ENCODE results near the gene MEIKIN.

The MEIKIN gene

DNA sequence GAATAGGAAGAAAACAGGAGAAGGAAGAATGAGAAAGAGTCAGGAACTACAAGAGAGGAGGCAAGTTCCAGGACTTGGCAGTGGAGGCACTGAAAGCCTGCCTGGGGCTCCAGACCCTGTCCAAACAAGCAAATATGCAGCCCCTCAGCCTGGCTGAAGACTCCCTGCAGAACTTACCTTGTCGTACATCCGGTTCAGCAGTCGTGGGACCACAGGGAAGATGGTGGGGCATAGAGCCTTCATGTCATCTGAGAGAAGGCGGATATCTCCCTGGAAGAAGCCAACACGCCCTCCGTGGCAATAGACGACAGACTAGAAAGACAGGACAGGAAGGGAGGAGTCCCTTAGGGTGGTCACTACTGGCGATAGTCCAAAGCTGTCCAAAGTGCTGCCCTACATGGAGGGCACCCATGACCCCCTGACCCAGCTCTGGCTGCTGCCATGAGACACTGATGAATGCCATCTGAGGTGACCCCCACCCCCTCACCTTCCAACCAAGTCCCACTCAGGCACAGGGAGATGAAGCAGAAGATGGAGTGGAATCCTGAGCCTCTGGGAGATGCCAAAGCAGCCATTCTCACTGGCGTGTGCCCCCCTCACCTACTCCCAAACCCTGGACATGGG lies 27.7 kb upstream of the MEIKIN start:
- no peak for DNase-seq (ENCODE audit: low read depth in 2 of 2)

DNA sequence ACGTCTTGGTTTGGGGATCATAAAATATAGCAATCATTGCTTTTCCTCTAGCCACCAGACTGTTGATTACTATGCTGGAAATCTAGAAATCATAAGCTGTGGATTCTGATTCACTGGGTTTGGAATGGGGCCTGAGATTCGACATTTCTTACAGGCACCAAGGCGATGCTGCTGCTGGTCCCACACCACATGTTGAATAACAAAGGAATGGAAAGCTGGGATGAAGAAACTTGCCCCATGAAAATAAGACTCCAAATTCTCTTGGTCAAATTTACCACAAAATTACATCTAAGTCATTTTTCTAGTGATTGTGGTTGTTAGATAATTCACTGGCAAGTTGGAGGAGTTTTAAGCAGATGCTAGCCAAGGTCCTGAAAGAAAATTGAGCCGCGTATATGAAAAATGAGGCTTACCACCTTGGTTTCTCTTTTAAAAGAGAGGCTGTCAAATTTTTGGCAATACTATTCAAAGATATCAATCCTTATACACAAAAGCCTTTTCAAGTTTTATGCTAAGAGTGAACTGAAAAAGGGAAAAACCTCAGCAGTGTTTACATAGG lies 23.0 kb upstream of the MEIKIN start:
- DNase-seq (ENCODE audit: low read depth in 2 of 2), result no peak

DNA sequence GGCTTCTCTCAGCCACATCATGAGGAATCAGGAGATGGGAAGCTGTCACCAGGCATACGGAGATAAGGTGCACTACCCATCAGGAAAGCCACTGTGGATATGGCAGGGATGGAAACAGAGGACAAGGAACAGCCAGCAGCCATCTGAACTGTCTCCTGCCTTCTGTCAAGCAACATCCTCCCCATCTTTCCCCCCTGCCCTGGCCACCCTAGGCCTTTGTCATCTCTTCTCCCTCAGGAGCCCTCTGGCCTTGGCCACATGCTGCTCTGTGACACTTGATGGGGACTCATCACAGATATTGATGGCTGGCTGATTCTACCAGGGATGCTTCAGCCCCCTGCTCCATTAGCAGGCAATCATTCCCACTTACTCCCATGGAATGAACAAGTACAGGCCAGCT lies 21.1 kb upstream of the MEIKIN start:
- no peak for DNase-seq (ENCODE audit: low read depth in 2 of 2)

DNA sequence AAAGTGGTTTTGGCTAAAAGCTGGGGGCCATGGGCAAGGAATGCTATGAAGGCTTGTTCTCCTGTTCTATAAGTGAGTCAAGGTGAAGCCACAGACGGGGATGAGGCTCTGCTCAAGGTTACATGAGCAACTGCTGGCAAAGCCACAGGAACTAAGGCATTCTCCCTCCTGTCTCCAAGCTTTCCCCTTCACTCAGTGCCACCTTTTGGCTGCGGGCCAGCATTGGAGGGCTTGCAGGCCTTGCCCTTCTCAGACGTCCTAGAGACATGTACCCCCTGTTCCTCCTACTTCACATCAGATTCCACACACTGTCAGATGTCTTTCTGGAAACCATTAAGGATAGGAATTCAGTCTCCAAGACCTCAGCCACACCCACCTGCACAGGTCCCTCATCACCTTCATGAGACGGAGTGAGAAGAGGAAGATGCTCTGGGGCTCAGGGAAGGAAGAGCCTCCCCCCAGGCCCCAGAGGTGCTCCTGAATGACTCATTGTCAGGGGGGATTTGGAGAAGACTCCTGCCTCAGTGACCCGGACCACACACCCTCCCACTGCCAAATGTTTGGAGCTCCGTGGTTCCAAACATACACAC lies 20.5 kb upstream of the MEIKIN start:
- DNase-seq (ENCODE audit: low read depth in 2 of 2), result no peak

DNA sequence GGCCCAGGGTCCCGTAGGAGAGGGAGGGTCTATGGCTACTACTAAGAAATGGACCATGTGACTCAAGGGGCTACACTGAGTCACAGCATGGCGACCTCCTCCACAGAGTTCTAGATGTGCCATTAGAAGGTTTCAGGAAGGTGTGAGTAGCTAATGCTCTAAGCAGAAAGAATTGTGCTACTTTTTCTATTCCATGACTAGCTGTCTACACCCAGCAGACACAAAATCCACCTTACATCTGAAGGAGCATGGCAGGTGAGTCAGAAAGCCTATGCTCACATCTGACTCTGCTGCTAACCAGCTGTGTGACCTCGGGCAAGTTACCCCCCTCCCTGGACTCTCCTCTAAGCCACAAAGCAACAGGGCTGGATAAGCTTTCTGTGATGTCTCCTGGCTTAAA lies 14.4 kb upstream of the MEIKIN start:
- DNase-seq (ENCODE audit: low read depth in 2 of 2), result peak; percentile 9 to 16

DNA sequence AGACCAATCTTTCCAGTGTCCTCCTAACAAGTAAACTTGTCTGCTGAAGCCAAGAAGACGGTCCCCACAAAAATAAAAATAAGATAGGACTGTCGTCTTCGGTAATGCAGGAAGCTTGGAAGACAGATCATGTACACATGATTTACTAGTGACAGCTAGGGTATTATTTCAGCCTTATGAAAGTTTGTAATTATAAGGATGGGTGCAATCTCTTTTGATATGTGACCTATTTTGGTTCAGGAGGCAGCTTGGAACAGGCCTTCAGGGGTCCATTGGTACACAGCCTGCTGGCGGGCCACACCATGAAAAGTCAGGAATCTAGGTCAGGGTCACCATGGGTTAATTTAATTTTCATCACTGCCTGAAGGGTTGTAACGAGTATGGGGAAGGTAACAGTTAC lies 13.7 kb upstream of the MEIKIN start:
- no peak for DNase-seq (ENCODE audit: low read depth in 2 of 2)

DNA sequence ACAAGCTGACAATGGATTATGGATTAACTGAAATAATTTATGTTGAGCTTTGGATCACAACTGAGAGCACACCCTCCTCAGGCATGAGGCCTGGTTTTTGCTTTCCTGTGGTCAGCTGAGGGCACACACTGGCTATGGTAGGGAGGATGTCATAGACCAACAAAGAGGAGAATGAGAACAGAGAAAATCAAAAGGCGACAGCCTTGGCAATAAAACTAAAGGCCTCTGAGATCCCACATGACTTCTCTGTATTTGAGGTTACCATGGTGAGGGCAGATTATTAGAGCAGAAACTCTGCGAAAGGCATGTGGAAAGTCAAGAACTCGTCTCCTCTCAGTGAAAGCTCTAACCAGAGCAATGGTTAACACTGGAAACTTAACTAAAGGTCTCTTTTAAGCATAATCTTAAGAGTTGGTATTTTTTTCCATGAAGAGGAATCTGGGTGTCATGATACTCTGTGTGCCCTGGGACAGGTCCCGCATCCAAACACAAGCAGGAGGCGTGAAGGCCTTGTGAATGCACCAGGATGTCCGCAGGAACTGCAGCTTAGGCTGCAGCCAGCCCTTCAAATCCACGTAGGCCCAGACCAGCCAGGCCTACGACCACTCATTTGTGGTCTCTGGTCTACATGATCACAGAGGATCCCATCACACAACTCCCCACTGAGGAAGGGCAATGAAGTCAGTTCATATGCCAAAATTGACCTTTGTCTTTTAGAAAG lies 12.4 kb upstream of the MEIKIN start:
- no peak for DNase-seq (ENCODE audit: low read depth in 2 of 2)

DNA sequence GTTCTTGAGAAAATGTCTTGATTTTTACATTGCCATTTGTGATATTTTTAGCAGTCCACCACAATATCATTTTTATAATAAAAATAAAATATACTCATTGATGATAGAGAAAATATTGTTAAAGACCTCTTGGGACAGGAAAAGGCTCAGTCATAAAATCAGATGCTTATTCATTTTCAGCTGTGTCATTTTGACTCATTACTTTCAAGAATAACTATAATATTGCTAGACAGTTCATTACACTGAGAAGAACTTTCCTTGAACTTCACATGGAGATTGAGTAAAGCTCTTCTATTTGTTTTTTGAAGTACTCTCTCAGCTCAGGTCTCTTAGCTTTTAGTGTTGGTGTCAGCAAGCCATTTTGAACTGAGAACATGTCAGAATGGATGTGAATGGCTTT lies 8.5 kb upstream of the MEIKIN start:
- DNase-seq (ENCODE audit: low read depth in 2 of 2), result no peak

DNA sequence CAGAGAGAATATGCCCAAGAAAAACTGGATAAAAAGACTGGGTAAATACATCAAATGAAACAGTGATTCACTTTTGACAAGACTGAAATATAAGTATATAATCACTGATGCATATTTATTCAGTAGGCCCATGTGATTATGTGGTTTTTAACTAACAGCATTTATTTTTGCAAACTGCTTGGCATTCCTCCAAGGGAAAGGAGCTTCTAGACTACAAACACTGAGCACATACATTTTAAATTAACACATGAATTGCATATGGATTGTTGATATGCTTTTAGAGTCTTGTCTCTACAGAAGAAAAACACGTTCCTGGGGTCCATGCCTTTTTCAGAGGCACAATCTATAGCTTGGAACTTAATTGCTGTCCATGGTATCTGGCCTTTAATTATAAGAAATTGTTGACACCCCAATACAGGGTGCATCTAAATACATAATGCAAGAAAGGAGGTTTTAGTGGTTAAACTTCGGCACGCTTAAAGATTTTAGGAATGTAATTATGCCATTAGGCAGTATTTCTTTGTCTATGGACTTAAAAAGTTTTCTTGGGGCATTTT lies 6.9 kb upstream of the MEIKIN start:
- no peak for DNase-seq (ENCODE audit: low read depth in 2 of 2)

DNA sequence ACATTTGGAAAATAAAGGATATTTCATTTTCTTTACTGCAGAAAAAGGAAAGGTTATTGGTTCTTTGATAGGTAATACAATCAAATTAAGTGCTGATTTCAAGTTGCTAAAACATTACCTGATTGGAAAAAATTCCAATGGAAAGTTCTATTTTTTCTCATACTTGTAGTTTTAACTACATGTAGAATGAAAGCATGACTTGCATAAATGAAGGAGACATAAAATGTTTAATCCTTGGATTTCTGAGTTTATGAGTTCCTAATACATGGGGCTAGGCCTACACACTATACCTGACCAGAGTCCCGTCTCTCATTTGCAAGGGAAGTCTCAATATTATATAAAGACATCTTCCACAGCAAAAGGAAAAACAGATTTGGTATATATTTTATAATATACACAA lies 5.2 kb upstream of the MEIKIN start:
- no peak for DNase-seq (ENCODE audit: low read depth in 2 of 2)

DNA sequence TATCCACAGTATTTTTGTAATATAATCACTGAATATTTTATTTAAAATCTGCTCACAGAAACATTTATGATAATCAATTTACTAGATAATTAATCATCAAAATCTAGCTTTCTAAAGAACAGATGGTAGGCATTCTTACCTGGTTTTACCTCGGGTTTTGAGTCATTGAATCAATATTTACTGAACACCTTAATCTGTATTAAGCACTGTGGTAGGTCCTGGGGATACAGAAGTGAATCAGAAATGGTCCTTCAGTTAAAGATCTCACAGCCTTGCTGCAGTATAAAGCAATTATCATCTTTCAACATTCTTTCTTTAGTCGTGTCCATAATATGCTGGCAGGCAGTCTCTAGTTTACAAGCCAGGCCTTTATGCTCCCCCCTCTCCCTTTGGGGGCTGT lies 2.0 kb upstream of the MEIKIN start:
- DNase-seq (ENCODE audit: low read depth in 2 of 2), result no peak

DNA sequence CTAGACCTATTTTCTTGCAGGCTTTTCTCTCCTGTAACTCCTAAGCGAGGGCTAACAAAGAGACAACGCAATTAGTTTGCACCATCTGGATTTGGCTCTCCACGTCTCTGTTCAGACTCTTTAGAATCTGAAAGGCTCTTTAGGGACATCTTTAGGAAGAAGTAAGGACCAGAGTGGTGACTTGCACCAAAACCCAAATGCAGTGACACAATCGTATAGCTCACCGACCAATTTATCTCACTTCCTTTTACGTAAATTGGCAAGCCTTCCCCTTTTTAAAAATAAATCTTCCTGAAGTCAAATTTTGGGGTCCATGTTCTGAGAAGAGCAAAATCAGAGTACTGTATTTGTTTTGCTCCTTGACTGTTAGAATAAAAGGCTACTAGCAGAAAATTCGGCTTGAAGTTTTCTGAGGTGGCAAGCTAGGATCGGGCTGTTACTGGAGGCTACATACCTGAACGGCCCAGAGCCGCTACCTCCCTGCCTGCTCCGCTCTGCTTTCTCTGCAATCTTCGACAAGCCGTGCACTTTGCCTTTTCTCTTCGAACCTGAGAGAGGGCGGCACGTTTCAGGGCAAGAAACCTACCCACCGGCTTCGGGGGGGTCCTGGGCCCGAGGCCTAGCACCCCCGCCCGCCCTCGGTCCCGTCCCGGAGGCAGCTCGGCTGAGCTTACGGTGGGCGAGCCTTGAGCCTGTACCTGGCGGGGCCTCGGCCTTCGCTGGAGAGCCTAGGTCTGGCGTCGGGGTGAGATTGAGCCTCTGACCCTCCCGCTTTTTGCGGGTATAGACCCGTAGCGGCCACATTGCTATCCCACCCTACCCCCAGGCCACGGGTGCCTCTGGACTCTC lies 537 bp downstream of the MEIKIN start:
- DNase-seq (ENCODE audit: low read depth in 2 of 2), result no peak

DNA sequence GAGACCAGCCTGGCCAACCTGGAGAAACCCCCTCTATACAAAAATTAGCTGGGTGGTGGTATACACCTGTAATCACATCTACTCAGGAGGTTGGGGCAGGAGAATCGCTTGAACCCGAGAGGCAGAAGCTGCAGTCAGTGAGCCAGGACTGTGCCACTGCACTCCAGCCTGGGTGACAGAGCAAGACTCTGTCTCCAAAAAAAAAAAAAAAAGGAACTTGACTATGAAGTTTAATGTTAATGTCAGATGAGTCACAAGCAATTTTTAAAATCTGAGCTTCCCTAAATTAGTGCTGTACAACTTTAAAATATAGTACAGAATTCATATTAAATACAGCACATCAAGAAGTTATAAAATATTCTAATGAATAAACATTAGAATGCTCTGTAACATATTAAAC lies 1.5 kb downstream of the MEIKIN start:
- no peak for DNase-seq (ENCODE audit: low read depth in 2 of 2)

DNA sequence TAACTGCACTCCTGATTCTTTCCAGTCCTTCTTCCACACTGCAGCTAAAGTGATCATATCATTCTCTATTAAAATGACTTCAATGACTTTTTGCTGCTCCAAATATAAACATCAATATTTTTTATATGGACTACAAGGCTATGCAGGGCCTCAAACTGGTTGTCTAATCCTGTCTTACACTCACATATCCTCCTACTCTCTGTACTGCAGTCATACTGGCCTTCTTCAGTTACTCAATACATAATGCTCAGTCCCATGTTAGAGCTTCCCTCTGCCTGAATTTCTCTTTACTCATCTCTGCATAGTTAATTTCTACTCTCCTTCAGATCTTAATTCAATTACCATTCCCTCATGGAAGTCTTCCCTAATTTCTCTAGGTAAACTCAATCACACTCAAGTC lies 3.4 kb downstream of the MEIKIN start:
- DNase-seq (ENCODE audit: low read depth in 2 of 2), result no peak

DNA sequence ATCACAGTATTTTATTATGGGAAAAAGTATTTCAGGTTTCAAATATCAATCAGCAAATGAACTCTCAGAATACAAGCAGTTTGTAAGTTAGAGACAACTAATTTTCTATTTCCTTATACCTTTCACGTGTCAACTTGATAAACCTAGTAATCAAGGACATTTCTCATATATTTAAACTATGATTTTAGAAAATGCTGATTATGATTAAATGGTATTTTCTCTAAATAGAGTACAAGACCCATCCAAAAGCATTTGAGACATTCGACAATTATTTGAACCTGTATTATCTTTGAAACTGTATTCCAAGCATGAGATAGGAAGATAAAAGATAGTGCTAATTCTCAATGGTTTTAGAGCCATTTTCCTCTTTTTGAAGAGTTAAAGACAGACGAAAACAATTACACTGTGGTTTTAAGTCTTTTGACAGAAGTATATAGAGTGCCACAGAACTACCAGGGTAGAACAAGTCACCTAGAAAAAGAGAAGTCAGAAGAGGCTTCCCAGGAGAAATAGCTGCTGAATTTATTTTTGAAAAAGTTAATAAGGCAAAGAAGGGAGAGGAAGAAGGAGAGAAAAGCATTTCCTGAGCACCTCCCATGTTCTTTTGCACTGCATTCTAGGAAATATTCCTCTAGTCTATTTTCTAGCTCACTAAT lies 5.6 kb downstream of the MEIKIN start:
- no peak for DNase-seq (ENCODE audit: low read depth in 2 of 2)

DNA sequence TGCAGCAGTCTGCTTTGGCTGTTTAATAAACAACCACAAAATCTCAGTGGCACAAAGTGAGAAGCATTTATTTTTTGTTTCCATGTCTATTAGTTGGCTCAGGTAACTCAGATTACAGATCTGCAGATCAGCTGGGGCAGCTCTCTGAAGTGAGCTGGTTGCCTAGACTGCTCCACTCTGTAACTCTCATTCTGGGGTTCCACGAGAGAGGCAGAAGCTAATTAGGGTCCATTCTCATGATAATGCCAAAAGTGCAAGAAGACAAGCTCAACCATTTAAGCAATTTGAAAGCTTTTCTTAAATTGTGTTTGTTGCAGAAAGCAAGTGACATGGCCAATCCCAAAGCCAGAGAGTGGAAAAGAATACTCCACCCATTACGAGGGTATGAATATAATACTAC lies 13.2 kb downstream of the MEIKIN start:
- no peak for DNase-seq (ENCODE audit: low read depth in 2 of 2)

DNA sequence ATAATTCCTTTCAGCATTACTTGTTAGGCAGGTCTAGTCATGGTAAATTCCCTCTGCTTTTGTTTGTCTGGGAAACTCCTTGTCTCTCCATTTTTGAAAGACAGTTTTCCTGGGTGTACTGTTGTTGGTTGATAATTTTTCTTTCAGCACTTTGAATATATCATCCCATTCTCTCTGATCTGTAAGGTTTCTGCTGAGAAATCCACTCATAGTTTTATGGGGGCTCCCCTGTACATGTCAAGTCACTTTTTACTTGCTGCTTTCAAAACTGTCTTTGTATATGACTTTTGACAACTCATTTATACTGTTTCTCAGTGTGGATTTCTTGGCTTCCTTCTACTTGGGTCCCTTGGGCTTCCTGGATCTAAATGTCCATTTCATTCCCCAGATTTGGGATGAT lies 16.5 kb downstream of the MEIKIN start:
- DNase-seq (ENCODE audit: low read depth in 2 of 2), result no peak

DNA sequence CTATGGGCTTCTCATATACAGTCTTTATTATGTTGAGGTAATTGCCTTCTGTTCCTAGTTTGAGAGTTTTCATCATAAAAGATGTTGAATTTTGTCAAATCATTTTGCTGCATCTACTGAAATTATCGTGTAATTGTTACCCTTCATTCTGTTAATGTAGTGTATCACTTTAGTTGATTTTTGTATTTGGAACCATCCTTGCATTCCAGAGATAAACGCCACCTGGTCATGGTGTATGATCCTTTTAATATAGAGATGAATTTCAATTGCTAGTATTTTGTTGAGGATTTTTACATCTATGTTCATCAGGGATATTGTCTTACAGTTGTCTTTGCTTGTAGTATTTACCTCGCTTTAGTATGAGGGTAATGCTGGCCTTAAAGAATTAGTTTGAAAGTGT lies 19.3 kb downstream of the MEIKIN start:
- no peak for DNase-seq (ENCODE audit: low read depth in 2 of 2)

DNA sequence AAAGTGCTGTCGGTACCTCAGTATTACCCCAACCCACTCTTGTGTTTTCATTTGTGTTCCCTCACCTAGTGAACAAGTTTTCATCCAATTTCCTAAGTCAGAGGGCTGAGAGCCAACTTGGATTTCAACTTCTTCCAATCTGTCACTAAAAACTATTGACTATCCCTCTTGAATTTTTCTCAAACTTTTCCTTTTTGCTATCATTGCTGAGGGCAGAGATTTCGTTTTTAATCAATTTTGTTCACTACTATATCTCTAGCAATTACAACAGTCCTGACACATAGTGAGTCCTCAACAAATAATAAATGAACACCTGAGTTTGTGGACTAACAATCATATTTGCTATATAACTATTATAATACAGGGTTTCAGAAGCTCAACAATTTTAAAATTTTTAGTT lies 29.0 kb downstream of the MEIKIN start:
- no peak for DNase-seq (ENCODE audit: low read depth in 2 of 2)

DNA sequence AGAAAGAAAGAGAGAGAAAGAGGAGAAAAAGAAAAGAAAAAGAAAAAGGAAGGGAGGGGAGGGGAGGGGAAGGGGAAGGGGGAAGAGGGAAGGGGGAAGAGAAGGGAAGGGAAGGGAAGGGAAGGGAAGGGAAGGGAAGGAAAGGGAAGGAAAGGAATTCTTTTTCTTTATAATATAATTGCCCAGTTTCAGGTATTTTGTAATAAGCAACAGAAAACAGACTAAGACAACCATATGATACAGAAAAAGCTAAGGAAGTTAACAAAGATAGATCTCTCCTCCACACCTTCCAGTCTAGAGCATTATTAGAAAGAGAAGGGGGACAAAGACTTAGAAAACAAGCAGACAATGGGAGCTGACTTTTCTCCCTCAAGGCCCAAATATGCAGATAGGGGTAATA lies 31.0 kb downstream of the MEIKIN start:
- no peak for DNase-seq (ENCODE audit: low read depth in 2 of 2)

DNA sequence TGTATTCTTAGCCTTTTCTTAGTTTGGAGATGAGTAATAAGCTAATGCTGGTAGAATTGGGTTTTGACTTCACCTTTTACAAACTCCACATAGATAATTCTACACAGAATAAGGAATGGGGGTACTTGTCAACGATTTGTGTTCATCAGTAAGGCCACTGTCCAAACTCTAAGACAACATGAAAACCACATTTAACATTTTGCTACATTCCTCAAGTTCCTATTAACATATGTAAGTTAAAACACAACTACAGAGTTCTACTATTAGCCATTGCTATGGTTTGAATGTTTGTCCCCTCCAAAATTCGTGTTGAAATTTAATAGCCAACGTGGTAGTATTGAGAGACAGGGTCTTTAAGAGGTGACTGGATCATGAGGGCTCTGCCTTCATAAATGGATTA lies 31.9 kb downstream of the MEIKIN start:
- no peak for DNase-seq (ENCODE audit: low read depth in 2 of 2)
